ENCODE data around the gene SIT1. TPM values are rescaled to one million over a fixed set of nuclear protein-coding genes. Genes with fewer than 3 reads are reported as not detected.

SIT1 gene
- total RNA-seq, 1 donor from 2014 or later, result not detected

- TF ChIP-seq CTCF (conservative IDR thresholded peaks at IDR 0.05; ENCODE audit: low read depth, low read length), result no peak
- H3K4me3 ChIP-seq (ENCODE audit: low read depth, low read length), result peak within 1 kb of the TSS; percentile 85
- DNase-seq (ENCODE audit: low read depth), result no peak
Observed at GRCh38 chr9:35604578-35605350, 46.0 kb downstream of the SIT1 start, which contains the start of gene TESK1. Gene TESK1 (plus strand): TSS chr9:35605262. CDS start chr9:35605620, 358 bp downstream.

- peak; percentile 88 for TF ChIP-seq CTCF (conservative IDR thresholded peaks at IDR 0.05; ENCODE audit: low read depth, low read length)
- H3K4me3 ChIP-seq (ENCODE audit: low read depth, low read length), result peak overlapping the region; percentile 85
- DNase-seq (ENCODE audit: low read depth), result peak; percentile 87
Observed at GRCh38 chr9:35603986-35604577, 46.6 kb downstream of the SIT1 start.

- TF ChIP-seq CTCF (conservative IDR thresholded peaks at IDR 0.05; ENCODE audit: low read depth, low read length), result no peak
- H3K4me3 ChIP-seq (ENCODE audit: low read depth, low read length), result peak overlapping the region; percentile 68
- no peak for DNase-seq (ENCODE audit: low read depth)
Observed at GRCh38 chr9:35603506-35603985, 47.2 kb downstream of the SIT1 start.

- DNase-seq (ENCODE audit: low read depth), result no peak
- no peak overlapping the region for H3K4me3 ChIP-seq (ENCODE audit: low read depth, low read length)
- TF ChIP-seq CTCF (conservative IDR thresholded peaks at IDR 0.05; ENCODE audit: low read depth, low read length), result peak; percentile 37
Observed at GRCh38 chr9:35599763-35600604, 50.7 kb downstream of the SIT1 start.

Other genes with a start within 250 kb of the SIT1 start
- 18.9 and 21.7 TPM in 2 replicates for gene RUSC2, start 160.8 kb downstream of the SIT1 start, total RNA-seq
- 23.5 and 24.0 TPM in 2 replicates for gene TESK1, start 45.7 kb downstream of the SIT1 start, total RNA-seq
- gene CD72, start 32.5 kb downstream of the SIT1 start, total RNA-seq, result 0.51 and 1.2 TPM in 2 replicates
- 3,154 and 10,636 TPM in 2 replicates for gene RMRP, start 7.1 kb upstream of the SIT1 start, total RNA-seq
- 19.0 and 35.4 TPM in 2 replicates for gene CCDC107, start 7.4 kb upstream of the SIT1 start, total RNA-seq
- gene ARHGEF39, start 14.3 kb upstream of the SIT1 start, total RNA-seq, result 11.9 and 17.5 TPM in 2 replicates
- gene CA9, start 23.0 kb upstream of the SIT1 start, total RNA-seq, result 0.43 TPM in 1 of 2 replicates, not detected in the other
- 265 and 267 TPM in 2 replicates for gene TPM2, start 39.0 kb upstream of the SIT1 start, total RNA-seq
- 114 and 177 TPM in 2 replicates for gene TLN1, start 81.3 kb upstream of the SIT1 start, total RNA-seq
- gene CREB3, start 81.7 kb upstream of the SIT1 start, total RNA-seq, result 49.9 and 66.4 TPM in 2 replicates
- 32.8 and 39.3 TPM in 2 replicates for gene GBA2, start 98.3 kb upstream of the SIT1 start, total RNA-seq
- gene RGP1, start 98.4 kb upstream of the SIT1 start, total RNA-seq, result 13.6 and 14.9 TPM in 2 replicates
- not detected in 2 replicates for gene MSMP, start 103.3 kb upstream of the SIT1 start, total RNA-seq
- 7.3 and 11.0 TPM in 2 replicates for gene NPR2, start 140.7 kb upstream of the SIT1 start, total RNA-seq
- gene SPAG8, start 161.3 kb upstream of the SIT1 start, total RNA-seq, result 0.12 and 0.14 TPM in 2 replicates
- 25.9 and 32.5 TPM in 2 replicates for gene HINT2, start 164.1 kb upstream of the SIT1 start, total RNA-seq
- gene FAM221B, start 177.8 kb upstream of the SIT1 start, total RNA-seq, result not detected in 2 replicates
- gene TMEM8B, start 178.3 kb upstream of the SIT1 start, total RNA-seq, result 2.5 and 4.2 TPM in 2 replicates
- gene OR13J1, start 219.5 kb upstream of the SIT1 start, total RNA-seq, result not detected in 2 replicates